MCF 10A (cell line): ENCODE data around the gene MYO5A. TPM values are rescaled to one million over a fixed set of nuclear protein-coding genes. Genes with fewer than 3 reads are reported as not detected.
A peak's percentile ranks its signal among the peaks of the same experiment; 100 is the strongest.

Source experiments
- BruUV-seq: library from RNA; stranded (reverse); fragments of 400-500 nt; replicated peaks from 2 replicates; lab custom pipeline; 2021; lab: Mats Ljungman, UMichigan
- CTCF ChIA-PET: fragments of 300-600 bp; sonication (Branson Sonifier 250); formaldehyde crosslinking; extraction: SDS; loops from one replicate; lab custom pipeline; 2021; ENCODE audit warnings: antibody characterized with exemption, inconsistent platforms; lab: Yijun Ruan, JAX
- POLR2A ChIA-PET: fragments of 300-600, 350-650 bp; sonication (Branson Sonifier 250); formaldehyde crosslinking; extraction: SDS; loops from one replicate; lab custom pipeline; 2020; ENCODE audit warnings: antibody characterized with exemption, inconsistent platforms; lab: Yijun Ruan, JAX
- DNase-seq: peaks from one replicate; pipeline ENCODE4 v3.0.0-alpha.2; 2018; ENCODE audit not compliant: unreplicated experiment
- H3K27ac Mint-ChIP-seq: one replicate; pipeline ENCODE4 v1.8.0; 2022; ENCODE audit warnings: mild to moderate bottlenecking, low read depth, mixed read lengths; ENCODE audit not compliant: unreplicated experiment
- H3K27me3 Mint-ChIP-seq: one replicate; pipeline ENCODE4 v1.8.0; 2022; ENCODE audit warnings: mixed read lengths; ENCODE audit not compliant: insufficient read depth, unreplicated experiment
- H3K36me3 Mint-ChIP-seq: one replicate; pipeline ENCODE4 v1.8.0; 2022; ENCODE audit warnings: mild to moderate bottlenecking, moderate library complexity, mixed read lengths; ENCODE audit not compliant: insufficient read depth, unreplicated experiment
- H3K4me1 Mint-ChIP-seq: one replicate; pipeline ENCODE4 v1.8.0; 2022; ENCODE audit warnings: mixed read lengths; ENCODE audit not compliant: insufficient read depth, unreplicated experiment
- H3K4me3 Mint-ChIP-seq: one replicate; pipeline ENCODE4 v1.8.0; 2022; ENCODE audit warnings: mild to moderate bottlenecking, moderate library complexity, mixed read lengths; ENCODE audit not compliant: unreplicated experiment
- H3K9me3 Mint-ChIP-seq: one replicate; pipeline ENCODE4 v1.8.0; 2022; ENCODE audit warnings: mixed read lengths; ENCODE audit not compliant: unreplicated experiment
- intact Hi-C: fragments of 100-400 bp; cut with micrococcal nuclease; formaldehyde crosslinking; loops from 2 replicates; pipeline ENCODE4 v1.14.1; 2022
- total RNA-seq: library from RNA; stranded (reverse); gene quantifications from 2 replicates; pipeline ENCODE4 v1.2.3, GENCODE V29; 2022
- TF ChIP-seq, protein P1 (sequence below): fragments of 200-600 bp; IDR thresholded peaks from one replicate; pipeline ENCODE4 v1.8.0; 2022; ENCODE audit warnings: antibody characterized with exemption, mild to moderate bottlenecking; ENCODE audit not compliant: unreplicated experiment

MYO5A gene
- total RNA-seq, 1 experiment from 2014 or later = 28.9 TPM

GRCh38 chr15:52523192-52523591 is 5.5 kb downstream of the MYO5A start:
- Mint-ChIP-seq H3K27ac (peak overlapping the region; percentile 76), H3K4me1 (peaks cover 16% of the 10 kb centered on the region), H3K36me3 (no peaks in the 10 kb centered on the region), H3K27me3 (no peaks in the 10 kb centered on the region), H3K4me3 (no peak overlapping the region), H3K9me3 (no peaks in the 10 kb centered on the region)
- intact Hi-C loops = no loop called here
- DNase-seq = peak; percentile 22
- BruUV-seq = no TSS peak
- POLR2A ChIA-PET = interaction anchor here (1.2 kb wide), 1 partner anchor 60 kb away, joined by 3 read pairs; no protein-coding TSS in a partner anchor
- TF ChIP-seq, protein P1, sequence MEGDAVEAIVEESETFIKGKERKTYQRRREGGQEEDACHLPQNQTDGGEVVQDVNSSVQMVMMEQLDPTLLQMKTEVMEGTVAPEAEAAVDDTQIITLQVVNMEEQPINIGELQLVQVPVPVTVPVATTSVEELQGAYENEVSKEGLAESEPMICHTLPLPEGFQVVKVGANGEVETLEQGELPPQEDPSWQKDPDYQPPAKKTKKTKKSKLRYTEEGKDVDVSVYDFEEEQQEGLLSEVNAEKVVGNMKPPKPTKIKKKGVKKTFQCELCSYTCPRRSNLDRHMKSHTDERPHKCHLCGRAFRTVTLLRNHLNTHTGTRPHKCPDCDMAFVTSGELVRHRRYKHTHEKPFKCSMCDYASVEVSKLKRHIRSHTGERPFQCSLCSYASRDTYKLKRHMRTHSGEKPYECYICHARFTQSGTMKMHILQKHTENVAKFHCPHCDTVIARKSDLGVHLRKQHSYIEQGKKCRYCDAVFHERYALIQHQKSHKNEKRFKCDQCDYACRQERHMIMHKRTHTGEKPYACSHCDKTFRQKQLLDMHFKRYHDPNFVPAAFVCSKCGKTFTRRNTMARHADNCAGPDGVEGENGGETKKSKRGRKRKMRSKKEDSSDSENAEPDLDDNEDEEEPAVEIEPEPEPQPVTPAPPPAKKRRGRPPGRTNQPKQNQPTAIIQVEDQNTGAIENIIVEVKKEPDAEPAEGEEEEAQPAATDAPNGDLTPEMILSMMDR = no peak
- CTCF ChIA-PET = interaction anchor here (1.6 to 1.7 kb wide), 2 partner anchors 13 to 267 kb away, joined by 3 to 5 read pairs; no protein-coding TSS in a partner anchor

- Mint-ChIP-seq H3K9me3 (no peaks in the 10 kb centered on the region), H3K27ac (no peak overlapping the region), H3K4me1 (peaks cover 16% of the 10 kb centered on the region), H3K4me3 (no peak overlapping the region), H3K36me3 (no peaks in the 10 kb centered on the region), H3K27me3 (no peaks in the 10 kb centered on the region)
- ChIA-PET POLR2A (no interaction called here), CTCF (no interaction called here)
- no TSS peak for BruUV-seq
- TF ChIP-seq, protein P1 = no peak
- no peak for DNase-seq
- intact Hi-C loops = no loop called here
Observed at GRCh38 chr15:52521682-52522081, 7.0 kb downstream of the MYO5A start.

DNA sequence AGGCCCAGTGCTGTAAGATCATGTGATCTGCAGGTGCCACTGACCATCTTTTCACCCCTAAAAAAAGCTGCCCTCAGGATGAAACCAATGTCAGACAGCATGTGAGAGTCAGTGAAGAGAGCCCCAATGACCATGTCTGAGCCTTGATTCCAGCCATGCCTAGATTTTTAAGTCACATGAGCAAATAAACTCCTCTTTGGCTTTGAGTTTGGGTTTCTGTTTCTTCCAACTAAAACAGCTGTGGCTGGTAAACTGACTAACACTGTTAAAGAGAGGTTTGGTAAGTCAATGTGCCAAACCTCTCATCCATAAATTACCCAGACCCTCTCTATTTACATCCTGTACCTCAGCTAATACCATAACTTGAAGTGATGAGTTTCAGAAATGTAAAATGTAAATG is 8.3 kb downstream of the MYO5A start:
- no peaks in the 10 kb centered on the region for H3K36me3 Mint-ChIP-seq
- no TSS peak for BruUV-seq
- no peak for DNase-seq
- H3K9me3 Mint-ChIP-seq = no peaks in the 10 kb centered on the region
- intact Hi-C loops = no loop called here
- peaks cover 16% of the 10 kb centered on the region for H3K4me1 Mint-ChIP-seq
- H3K4me3 Mint-ChIP-seq = no peak overlapping the region
- no peak overlapping the region for H3K27ac Mint-ChIP-seq
- TF ChIP-seq, protein P1 = no peak
- ChIA-PET POLR2A (no interaction called here), CTCF (no interaction called here)
- H3K27me3 Mint-ChIP-seq = no peaks in the 10 kb centered on the region

DNA sequence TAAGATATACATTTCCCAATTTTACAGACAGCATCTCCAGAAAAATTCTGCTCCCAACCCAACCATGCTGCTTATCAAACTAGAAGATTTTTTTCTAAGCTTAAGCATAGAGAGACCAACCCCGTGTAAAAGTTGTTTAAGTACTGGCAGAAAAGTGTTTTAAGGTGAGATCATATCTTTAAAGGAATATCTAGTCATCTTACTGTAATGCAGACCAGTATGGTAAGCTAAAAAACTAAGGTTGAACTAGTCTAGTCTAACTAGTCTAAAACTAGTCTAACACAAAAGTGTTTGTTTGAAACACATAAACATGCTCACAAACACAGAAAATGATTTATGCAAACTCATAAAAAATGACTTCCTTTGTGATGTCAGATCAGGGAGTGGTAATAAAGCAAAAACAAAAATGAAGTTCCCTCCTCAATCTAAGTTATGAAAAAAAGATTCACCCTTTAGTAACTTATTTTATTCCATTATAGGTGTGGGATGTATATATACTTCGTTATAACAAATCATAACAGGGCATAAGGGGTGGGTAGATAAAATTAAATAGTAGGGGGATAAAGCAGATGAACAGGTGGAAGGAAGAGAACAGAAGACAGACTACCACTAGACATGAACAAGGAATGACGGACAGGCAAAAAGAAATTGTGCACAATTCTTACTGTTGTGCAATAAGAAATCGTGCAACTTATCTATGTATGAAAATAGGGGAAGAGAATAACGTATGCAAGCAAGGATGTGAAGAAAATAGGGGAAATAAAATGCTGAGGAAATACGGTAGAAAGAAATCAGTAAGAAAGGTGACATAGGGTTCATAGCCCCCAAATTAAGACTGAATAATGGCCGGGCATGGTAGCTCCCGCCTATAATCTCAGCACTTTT is 10.0 kb downstream of the MYO5A start:
- no peak overlapping the region for H3K4me3 Mint-ChIP-seq
- ChIA-PET CTCF (interaction anchor here (0.8 kb wide), 1 partner anchor 13 kb away, joined by 3 read pairs; no protein-coding TSS in a partner anchor), POLR2A (interaction anchor here (1.5 kb wide), 1 partner anchor 11 kb away, joined by 3 read pairs; no protein-coding TSS in a partner anchor)
- intact Hi-C loops = no loop called here
- no peak for DNase-seq
- TF ChIP-seq, protein P1 = no peak
- H3K9me3 Mint-ChIP-seq = no peaks in the 10 kb centered on the region
- no peak overlapping the region for H3K27ac Mint-ChIP-seq
- H3K27me3 Mint-ChIP-seq = no peaks in the 10 kb centered on the region
- H3K4me1 Mint-ChIP-seq = peaks cover 16% of the 10 kb centered on the region
- H3K36me3 Mint-ChIP-seq = no peaks in the 10 kb centered on the region
- BruUV-seq = no TSS peak
